Measurements from ENCODE around the gene LY86. TPM values are rescaled to one million over a fixed set of nuclear protein-coding genes. Genes with fewer than 3 reads are reported as not detected.

Gene LY86
- total RNA-seq, 2 donors from 2014 or later = 0.91 to 1.3 TPM

DNA sequence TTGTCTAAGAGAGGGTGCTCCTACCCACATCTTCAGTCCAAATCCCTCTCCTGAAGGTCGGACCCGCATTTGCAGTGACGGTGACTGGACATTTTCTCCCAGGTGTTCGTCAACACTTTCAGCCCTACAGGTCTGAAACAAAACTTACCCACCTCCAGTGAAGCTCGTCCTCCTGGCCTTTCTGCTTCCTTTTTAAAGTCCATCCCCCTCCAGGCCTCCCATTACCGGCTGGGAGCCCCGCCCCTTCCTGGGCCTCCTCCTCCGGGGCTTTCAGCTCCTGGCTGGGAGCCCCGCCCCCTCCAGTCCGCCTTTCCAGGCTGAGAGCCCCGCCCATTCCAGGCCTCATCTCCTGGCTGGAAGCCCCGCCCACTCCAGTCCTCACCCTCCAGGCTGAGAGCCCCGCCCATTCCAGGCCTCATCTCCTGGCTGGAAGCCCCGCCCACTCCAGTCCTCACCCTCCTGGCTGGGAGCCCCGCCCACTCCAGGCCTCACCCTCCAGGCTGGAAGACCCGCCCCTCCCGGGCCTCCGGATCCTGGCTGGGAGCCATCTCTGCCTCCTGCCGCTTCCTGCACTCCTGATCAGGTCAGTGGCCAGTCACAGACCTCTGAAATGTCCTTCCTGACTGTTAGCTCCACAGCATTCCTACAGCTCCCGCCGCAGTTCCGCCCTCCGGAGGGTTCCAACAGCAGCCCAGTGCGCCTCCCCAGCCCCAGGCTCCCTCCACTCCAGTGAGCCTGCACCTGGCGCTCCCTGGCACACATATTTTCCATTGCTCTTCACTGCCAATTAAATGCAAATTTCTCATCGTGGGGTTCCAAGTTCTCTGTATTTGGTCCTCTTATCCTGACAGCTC is 98.5 kb downstream of the LY86 start:
- Histone ChIP-seq H3K36me3 (no peaks in the 10 kb centered on the region), H3K4me1 (peaks cover 12% of the 10 kb centered on the region), H3K9ac (ENCODE audit: low read depth in 2 of 2, low read length in 2 of 2) (peak overlapping the region in 1 of 2 donors; percentile 73), H3K9me3 (no peaks in the 10 kb centered on the region), H3K27ac (peak overlapping the region; percentile 85), H3K4me3 (peak overlapping the region; percentile 4), H3K27me3 (no peaks in the 10 kb centered on the region)
- TF ChIP-seq, protein P1, sequence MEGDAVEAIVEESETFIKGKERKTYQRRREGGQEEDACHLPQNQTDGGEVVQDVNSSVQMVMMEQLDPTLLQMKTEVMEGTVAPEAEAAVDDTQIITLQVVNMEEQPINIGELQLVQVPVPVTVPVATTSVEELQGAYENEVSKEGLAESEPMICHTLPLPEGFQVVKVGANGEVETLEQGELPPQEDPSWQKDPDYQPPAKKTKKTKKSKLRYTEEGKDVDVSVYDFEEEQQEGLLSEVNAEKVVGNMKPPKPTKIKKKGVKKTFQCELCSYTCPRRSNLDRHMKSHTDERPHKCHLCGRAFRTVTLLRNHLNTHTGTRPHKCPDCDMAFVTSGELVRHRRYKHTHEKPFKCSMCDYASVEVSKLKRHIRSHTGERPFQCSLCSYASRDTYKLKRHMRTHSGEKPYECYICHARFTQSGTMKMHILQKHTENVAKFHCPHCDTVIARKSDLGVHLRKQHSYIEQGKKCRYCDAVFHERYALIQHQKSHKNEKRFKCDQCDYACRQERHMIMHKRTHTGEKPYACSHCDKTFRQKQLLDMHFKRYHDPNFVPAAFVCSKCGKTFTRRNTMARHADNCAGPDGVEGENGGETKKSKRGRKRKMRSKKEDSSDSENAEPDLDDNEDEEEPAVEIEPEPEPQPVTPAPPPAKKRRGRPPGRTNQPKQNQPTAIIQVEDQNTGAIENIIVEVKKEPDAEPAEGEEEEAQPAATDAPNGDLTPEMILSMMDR (IDR thresholded peaks at IDR 0.05) = no peak
- intact Hi-C loops (cut with DNase I) = no loop called here
- peak; percentile 99 for DNase-seq

DNA sequence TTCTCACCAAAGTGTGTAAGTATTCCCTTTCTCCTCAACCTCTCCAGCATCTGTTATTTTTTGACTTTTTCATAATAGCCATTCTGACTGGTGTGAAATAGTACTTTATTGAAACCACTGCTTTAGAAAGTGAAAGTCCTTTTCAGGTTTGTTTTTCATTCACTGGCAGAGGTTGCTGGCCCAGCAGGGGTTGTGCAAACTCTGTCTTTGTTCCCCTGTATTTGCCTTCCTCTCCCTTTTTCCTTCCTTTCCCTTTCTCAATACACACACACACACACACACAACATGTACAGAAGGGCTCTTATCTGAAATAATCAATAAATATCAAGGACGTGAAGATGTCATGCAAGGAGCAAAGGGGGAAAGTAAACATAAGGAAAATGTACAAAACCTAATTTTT is 99.8 kb downstream of the LY86 start:
- Histone ChIP-seq H3K27me3 (no peaks in the 10 kb centered on the region), H3K4me1 (peaks cover 10% of the 10 kb centered on the region), H3K9me3 (no peaks in the 10 kb centered on the region), H3K27ac (peak overlapping the region; percentile 85), H3K36me3 (no peaks in the 10 kb centered on the region), H3K9ac (ENCODE audit: low read depth in 2 of 2, low read length in 2 of 2) (peak overlapping the region in 1 of 2 donors; percentile 2), H3K4me3 (no peak overlapping the region)
- TF ChIP-seq, protein P1 (IDR thresholded peaks at IDR 0.05) = no peak
- intact Hi-C loops (cut with DNase I) = no loop called here
- no peak for DNase-seq

DNA sequence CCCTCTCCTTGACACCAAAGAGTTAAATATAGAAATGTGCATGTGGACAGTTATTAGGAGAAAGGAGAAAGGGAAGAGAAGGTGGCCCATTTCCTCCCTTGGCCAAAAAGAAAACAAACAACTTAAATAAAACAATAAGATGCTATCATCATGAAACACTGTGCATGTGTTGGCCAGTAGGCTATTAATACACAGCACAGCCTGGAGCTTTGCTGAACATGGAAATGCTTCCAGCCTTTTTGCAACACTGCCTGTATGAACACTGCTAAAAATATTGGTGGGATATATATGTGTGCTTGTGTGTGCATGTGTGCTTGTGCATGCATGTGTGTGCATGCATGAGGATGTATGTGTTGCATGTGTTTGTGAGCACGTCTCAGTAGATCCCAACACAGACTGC is 100.4 kb downstream of the LY86 start:
- TF ChIP-seq, protein P1 (IDR thresholded peaks at IDR 0.05) = no peak
- DNase-seq = no peak
- H3K27me3 ChIP-seq = no peaks in the 10 kb centered on the region
- H3K4me3 ChIP-seq = no peak overlapping the region
- no peaks in the 10 kb centered on the region for H3K36me3 ChIP-seq
- peak overlapping the region in 1 of 2 donors; percentile 2 for H3K9ac ChIP-seq (ENCODE audit: low read depth in 2 of 2, low read length in 2 of 2)
- intact Hi-C loops (cut with DNase I) = no loop called here
- peaks cover 8% of the 10 kb centered on the region for H3K4me1 ChIP-seq
- H3K9me3 ChIP-seq = no peaks in the 10 kb centered on the region
- peak overlapping the region; percentile 53 for H3K27ac ChIP-seq

DNA sequence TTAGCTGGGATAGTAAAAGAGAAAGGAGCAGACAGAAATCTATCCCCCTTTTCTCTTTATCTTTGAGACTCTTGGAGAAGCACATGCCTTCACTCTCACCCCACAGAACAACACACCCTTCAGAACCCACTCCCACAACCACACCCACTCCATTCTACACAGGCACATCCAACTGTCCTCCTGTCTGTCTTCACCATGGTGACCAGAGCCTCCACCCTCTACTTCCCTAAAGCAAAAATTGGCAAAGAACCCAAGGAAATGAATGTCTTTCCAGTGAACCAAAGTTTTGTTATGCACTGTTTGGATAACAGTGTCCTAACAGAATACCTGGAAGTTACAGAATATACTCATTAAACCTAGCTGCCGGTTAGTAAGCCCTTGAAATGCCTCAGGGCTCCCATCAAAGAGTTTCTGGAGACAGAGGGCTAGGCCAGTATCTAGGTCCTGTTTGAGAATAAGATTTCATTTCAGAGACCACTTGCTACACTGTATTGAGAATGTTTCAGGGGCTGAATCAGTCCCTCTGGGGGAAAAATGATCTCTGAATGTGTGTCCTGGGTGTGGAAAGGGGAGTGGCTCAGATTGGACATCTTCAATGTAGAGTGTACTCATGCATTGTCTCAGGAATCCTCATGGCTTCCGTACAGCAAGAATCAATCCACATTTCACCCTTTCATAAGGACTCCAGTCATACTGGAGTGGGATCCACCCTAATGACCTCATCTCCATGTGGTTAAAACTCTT is 101.1 kb downstream of the LY86 start:
- no peak for DNase-seq
- Histone ChIP-seq H3K9ac (ENCODE audit: low read depth in 2 of 2, low read length in 2 of 2) (peak overlapping the region in 1 of 2 donors; percentile 2), H3K9me3 (no peaks in the 10 kb centered on the region), H3K27me3 (no peaks in the 10 kb centered on the region), H3K27ac (peak overlapping the region; percentile 53), H3K4me3 (no peak overlapping the region), H3K4me1 (peaks cover 13% of the 10 kb centered on the region), H3K36me3 (no peaks in the 10 kb centered on the region)
- TF ChIP-seq, protein P1 (IDR thresholded peaks at IDR 0.05) = no peak
- intact Hi-C loops (cut with DNase I) = no loop called here

DNA sequence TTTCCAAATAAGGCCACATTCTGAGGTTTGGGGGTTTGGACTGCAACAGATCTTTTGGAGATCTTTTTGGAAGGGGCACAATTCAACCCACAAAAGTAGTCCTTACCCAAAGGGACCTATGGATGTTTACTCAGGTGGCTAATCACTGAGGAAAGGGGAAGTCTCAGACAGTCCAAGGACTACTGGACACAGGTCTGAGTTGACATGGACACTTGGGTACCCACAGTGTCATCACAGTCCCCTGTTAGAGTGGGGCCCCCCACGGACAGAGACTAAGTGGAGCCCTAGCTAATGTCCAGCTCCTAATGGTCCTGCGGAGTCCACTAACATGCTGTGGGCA is 101.6 kb downstream of the LY86 start:
- intact Hi-C loops (cut with DNase I) = no loop called here
- Histone ChIP-seq H3K9ac (ENCODE audit: low read depth in 2 of 2, low read length in 2 of 2) (no peak overlapping the region), H3K4me3 (no peak overlapping the region), H3K4me1 (peaks cover 15% of the 10 kb centered on the region), H3K9me3 (no peaks in the 10 kb centered on the region), H3K36me3 (no peaks in the 10 kb centered on the region), H3K27ac (peak overlapping the region; percentile 53), H3K27me3 (no peaks in the 10 kb centered on the region)
- TF ChIP-seq, protein P1 (IDR thresholded peaks at IDR 0.05) = no peak
- DNase-seq = no peak
